ENCODE measurements around the gene ADNP2.

Gene ADNP2

GRCh38 chr18:80108739-80109675 is at the start of gene ADNP2:
Gene ADNP2, plus strand, starts transcription at chr18:80109262. Its CDS starts 8,281 bp downstream, at chr18:80117543.
- TF ChIP-seq, protein P1, sequence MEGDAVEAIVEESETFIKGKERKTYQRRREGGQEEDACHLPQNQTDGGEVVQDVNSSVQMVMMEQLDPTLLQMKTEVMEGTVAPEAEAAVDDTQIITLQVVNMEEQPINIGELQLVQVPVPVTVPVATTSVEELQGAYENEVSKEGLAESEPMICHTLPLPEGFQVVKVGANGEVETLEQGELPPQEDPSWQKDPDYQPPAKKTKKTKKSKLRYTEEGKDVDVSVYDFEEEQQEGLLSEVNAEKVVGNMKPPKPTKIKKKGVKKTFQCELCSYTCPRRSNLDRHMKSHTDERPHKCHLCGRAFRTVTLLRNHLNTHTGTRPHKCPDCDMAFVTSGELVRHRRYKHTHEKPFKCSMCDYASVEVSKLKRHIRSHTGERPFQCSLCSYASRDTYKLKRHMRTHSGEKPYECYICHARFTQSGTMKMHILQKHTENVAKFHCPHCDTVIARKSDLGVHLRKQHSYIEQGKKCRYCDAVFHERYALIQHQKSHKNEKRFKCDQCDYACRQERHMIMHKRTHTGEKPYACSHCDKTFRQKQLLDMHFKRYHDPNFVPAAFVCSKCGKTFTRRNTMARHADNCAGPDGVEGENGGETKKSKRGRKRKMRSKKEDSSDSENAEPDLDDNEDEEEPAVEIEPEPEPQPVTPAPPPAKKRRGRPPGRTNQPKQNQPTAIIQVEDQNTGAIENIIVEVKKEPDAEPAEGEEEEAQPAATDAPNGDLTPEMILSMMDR (IDR thresholded peaks at IDR 0.05): no peak

DNA sequence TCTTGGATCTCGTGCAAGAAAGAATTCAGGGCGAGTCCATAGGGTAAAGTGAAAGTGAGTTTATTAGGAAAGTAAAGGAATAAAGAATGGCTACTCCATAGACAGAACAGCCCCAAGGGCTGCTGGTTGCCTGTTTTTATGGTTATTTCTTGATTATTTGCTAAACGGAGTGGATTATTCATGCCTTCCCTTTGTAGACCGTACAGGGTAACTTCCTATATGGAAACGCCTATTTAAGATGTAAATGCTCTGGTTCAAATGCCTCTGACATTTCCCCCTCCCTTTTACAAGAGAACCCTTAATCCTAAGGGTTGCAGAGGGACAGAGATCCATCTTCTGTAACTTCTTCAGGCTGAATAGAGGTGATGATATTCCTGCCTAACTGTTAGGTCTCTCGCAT is 49.1 kb upstream of the ADNP2 start:
- TF ChIP-seq, protein P1 (IDR thresholded peaks at IDR 0.05): no peak

DNA sequence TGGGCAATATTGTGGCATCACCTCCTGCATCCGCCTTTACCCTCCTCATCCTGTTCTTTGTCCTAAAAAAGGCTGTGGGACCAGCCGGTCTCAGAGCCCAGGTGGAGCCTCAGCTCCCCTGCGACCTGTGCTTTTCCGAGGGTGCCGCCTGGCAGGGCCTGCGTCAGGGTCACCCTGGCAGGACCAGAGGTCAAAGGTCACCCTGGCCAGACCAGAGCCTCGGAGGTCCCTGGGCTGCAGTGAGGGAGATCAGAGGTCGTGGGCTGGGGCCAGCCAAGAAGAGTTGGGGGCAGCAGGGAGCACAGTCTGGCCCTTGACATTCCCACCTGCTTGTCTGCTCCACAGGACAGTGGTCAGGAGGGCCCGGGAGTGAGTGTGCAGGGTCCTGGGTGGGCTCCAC is 43.4 kb upstream of the ADNP2 start:
- TF ChIP-seq, protein P1 (IDR thresholded peaks at IDR 0.05): no peak

GRCh38 chr18:80067321-80067720 is 41.7 kb upstream of the ADNP2 start:
- TF ChIP-seq, protein P1 (IDR thresholded peaks at IDR 0.05): no peak

- TF ChIP-seq, protein P1 (IDR thresholded peaks at IDR 0.05): no peak
These were observed 41.2 kb upstream of the ADNP2 start for GRCh38 chr18:80067897-80068296.

GRCh38 chr18:80068571-80069272 is 40.3 kb upstream of the ADNP2 start:
- TF ChIP-seq, protein P1 (IDR thresholded peaks at IDR 0.05): no peak

- TF ChIP-seq, protein P1 (IDR thresholded peaks at IDR 0.05): no peak
These were observed 38.2 kb upstream of the ADNP2 start for GRCh38 chr18:80070825-80071224.

All from LNCAP (cell line).